HG03060 (cell line): ENCODE measurements around the gene MLLT11.

Source experiments
- ATAC-seq: cut with Tn5 transposase; IDR thresholded peaks from one replicate; pipeline ENCODE4 v1.9.1; 2021; ENCODE audit warnings: low read depth, moderate number of reproducible peaks; ENCODE audit not compliant: unreplicated experiment

The MLLT11 gene, protein sequence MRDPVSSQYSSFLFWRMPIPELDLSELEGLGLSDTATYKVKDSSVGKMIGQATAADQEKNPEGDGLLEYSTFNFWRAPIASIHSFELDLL

DNA sequence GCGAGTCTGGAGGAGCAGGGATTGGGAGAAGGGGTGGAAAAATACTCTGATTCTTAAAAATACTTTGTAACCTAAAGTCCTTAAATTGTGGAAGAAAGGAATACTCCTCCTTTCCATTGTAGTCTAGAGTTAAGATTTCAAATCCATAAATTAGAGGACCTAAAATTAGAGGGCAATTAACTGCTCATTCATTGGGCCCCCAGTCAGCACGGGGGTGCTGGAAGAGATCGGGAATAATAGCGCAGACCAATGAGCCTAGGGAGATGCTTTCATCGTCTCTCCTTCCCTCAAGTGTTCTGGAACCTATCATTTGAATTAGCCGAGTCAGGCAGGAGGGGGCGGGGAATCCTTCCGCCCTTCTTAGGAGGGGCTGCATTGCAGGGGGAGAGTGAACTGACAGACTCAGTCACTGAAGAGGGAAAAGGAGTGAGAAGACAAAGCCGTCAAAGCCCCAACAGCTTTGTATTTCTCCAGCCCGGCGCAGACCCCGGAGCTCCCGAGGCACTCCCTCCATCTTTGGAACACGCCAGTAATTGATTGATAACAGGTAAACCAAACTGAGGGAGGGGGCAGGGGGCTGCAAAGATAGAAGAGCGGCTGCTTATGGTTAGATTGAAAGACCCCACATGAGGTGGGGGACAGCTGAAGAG is at the start of gene MLLT11:
Gene MLLT11, plus strand, starts transcription at position 391 of the 650 bp plus-strand sequence. CDS start 6,828 bp downstream, outside the sequence.
- no peak for ATAC-seq

DNA sequence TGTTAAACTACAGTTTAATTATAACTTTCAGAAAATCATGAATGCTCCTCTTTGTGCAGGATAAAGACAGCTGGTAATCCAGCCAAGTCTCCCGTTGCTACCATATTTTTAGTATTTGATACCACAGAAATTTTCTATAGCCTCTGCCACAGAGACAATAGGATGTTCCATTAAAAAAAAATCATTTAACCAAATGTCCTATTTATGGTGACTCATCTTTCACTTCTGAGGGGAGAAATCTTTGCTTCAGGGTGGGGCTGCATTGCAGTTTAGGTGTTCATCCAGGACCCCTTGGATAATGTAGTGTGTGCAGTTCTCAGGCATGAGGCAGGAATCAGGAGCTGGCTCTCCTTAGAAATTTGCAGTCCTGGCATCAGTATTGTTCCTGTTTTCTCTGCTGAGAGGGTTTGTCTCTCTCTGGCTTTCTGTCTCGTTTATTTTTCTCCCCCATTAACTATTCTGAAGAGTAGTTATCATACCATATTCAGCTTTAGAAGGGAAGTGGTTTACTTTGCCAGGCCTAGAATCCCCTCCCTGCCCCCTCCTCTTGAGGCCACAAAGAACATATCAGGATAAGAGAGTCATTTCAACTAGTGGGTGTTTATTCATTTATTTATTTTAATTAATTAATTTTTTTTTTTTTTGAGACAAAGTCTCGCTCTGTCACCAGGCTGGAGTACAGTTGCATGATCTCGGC is 48.9 kb upstream of the MLLT11 start:
- ATAC-seq = no peak

DNA sequence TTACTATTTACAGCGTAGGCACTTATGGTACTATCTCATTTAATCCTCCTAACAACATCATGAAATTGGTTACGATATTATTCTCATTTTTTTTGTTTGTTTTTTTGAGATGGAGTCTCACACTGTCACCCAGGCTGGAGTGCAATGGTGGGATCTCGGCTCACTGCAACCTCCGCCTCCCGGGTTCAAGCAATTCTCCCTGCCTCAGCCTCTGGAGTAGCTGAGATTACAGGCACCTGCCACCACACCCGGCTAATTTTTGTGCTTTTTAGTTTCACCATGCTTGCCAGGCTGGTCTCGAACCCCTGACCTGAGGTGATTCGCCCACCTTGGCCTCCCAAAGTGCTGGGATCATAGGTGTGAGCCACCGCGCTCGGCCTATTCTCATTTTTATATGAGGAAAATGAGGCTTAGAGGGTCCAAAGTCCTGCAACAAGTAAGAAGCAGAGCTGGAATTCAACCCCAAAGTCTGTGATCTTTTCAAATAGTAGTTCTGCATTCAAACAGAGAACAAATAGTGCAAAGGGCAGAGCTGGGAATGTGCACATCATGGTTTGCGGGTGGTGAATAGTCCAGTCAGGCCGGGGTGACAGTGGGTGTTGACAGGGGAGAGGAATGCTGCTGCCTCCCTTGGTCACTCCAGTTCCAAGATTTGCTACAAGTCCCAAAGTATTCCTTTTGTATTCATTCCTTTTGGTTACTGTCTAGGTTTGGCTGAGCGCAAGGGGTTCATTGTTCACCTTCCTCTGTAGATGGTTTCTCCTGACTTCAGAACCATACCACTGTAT is 47.3 kb upstream of the MLLT11 start:
- ATAC-seq = no peak

DNA sequence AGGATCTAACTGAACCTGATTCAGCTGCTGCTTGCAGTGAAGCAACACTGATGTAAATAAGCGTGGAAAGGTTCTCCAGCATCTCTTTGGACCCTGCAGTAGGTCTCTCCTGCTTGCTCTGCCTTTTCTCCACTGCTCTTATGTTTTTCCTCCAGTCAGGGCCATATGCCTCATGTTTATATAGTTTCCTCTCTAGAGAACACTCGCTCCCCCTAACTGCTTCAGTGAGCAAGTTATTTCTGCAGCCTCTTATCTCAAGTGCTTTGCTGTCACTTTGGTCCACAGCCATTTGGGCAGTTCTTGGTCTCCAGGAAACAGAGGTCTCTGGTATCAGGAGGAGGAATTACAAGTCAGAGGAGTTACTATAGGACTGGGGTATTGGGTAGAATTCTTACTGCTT is 46.7 kb upstream of the MLLT11 start:
- no peak for ATAC-seq

DNA sequence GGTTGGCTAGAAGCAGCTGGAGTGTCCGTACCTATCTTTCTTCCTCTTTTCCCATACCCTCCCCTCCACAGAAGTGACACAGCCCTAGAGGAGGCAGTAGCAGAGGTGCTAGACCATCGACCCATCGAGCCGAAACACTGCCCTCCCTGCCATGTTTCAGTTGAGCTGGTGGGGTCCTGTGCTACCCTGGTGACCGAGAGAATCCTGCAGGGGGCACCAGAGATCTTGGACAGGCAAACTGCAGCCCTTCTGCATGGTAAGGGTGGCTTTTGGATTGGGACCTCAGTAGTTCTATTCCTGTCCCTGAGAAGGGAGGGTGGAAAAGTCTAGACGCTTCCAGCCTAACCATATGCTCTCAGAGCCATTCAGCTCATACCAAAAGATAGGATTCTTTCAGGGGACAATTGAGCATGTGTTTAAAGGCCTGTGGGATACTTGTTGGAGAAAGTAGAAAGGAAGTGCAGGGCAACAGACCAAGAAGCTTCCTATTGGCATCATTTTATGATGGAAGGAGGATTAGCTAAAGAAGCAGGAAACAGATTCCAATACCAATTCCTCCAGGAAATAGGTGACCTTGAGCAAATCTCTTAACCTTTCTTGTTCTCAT is 35.6 kb upstream of the MLLT11 start:
- no peak for ATAC-seq

DNA sequence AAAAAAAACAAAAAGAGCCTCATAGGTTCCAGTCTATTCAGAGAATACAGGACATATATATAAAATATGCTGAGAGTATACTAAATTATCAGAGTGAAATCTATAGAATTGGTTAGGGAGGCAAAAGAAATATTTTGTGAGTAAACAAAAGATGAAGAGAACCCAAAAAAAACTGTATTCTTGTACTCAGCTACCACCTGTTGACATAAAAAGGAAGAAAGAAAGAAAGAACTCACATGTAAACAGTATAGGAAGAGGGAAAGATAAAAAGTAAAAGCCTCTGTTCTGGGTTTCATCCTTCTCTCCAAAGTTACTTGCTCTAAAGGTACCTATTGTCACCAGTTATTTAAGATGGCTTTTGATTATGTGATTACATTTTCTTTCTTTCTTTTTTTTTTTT is 33.7 kb upstream of the MLLT11 start:
- ATAC-seq = no peak

DNA sequence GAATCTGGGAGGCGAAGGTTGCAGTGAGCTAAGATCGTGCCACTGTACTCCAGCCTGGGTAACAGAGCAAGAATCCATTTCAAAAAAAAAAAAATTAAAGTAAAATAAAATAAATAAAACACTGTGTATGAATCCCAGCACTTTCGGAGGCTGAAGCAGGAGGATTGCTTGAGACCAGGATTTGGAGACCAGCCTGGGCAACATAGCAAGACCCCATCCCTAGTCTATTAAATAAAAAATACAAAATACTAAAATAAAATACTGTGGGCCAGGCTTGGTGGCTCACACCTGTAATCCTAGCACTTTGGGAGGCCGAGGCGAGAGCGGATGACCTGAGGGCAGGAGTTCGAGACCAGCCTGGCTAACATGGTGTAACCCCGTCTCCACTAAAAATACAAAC is 28.0 kb upstream of the MLLT11 start:
- ATAC-seq = no peak

DNA sequence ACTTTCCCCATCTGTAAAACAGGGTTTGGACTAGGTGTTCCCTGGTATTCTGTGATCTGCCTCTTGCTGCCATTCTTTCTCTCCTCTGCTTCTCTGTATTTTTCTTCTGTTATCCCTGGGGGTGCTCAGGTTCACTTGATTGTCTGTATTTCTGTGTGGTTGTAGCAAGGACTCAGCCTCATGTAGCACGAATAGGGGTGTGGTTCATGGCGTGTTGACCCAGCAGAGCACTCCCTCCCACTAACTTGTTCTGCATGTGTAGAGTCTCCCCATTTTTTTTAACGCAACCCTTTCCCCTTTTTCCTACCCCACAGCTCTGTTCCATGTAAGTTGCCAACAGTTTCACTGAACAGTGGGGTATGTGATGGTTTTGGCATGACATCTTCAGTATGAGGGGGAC is 25.0 kb upstream of the MLLT11 start:
- no peak for ATAC-seq

DNA sequence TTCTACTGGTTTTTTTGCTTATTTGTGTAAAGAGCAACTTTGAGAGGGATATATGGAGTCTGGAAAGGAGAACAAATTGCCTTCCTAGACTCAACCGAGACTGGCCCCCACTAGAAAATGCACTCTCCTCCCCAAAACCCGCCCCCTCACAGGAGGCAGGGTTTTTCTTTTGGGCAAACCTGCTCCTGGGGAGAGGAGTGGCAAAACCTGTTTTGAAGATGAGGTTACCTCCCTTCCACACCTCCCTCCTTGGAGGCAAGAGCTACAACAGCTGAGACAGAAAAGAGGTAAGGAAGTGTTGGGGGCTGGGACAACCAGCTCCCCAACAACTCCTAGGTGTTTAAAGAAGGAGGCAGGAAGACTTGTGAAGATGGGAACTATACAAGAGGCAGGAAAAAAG is 23.8 kb upstream of the MLLT11 start, which contains the start of gene BNIPL:
Gene BNIPL, plus strand, starts transcription at position 231 of the 400 bp plus-strand sequence. Its CDS starts 140 bp downstream, at position 371.
- ATAC-seq = no peak

- ATAC-seq = no peak
Observed at GRCh38 chr1:151037032-151037431, 23.2 kb upstream of the MLLT11 start.

GRCh38 chr1:151039521-151039920 is 20.7 kb upstream of the MLLT11 start:
- no peak for ATAC-seq

DNA sequence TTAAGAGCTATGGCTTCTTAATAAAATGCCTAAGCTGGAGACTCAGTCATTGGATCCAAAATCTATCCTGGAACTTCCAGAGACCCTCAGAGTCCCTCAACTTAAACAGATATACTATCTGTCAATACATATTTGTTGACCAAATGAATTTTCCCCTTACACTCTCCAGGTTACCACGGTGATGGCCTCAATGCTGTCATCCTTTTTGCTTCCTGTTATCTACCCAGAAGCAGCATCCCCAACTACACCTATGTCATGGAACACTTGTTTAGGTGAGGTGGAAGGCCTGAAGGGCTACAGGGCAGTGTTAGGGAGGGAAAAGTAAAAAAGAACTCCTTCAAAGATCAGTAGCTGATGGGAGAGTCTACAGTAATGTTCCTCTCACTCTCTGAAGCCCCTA is 17.0 kb upstream of the MLLT11 start:
- no peak for ATAC-seq

DNA sequence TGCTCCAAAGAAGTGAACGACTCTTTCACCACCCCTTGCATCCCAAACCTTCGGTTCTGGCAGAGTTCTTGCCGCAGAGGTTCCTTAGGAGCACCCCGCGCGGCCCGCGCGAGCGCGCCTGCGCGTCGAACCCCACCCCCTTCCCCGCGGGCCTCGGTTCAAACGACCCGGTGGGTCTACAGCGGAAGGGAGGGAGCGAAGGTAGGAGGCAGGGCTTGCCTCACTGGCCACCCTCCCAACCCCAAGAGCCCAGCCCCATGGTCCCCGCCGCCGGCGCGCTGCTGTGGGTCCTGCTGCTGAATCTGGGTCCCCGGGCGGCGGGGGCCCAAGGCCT is 12.6 kb upstream of the MLLT11 start, which contains the start of gene C1orf56:
Gene C1orf56, plus strand, starts transcription at position 161 of the 334 bp plus-strand sequence. Its CDS starts 97 bp downstream, at position 258.
- no peak for ATAC-seq

GRCh38 chr1:151047925-151048644 is 12.1 kb upstream of the MLLT11 start:
- no peak for ATAC-seq

DNA sequence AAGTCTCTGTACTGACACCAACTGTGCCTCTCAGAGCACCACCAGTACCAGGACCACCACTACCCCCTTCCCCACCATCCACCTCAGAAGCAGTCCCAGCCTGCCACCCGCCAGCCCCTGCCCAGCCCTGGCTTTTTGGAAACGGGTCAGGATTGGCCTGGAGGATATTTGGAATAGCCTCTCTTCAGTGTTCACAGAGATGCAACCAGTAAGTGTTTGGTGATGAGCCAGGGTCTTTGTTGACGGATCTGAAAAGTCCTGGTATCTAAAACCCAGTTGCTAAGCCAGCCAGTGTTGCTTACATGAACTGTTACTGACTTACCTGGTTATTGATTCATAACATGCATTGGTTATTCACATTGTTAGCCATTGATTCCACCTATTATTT is 11.6 kb upstream of the MLLT11 start:
- no peak for ATAC-seq

- ATAC-seq = no peak
Observed at GRCh38 chr1:151049458-151049857, 10.7 kb upstream of the MLLT11 start.

DNA sequence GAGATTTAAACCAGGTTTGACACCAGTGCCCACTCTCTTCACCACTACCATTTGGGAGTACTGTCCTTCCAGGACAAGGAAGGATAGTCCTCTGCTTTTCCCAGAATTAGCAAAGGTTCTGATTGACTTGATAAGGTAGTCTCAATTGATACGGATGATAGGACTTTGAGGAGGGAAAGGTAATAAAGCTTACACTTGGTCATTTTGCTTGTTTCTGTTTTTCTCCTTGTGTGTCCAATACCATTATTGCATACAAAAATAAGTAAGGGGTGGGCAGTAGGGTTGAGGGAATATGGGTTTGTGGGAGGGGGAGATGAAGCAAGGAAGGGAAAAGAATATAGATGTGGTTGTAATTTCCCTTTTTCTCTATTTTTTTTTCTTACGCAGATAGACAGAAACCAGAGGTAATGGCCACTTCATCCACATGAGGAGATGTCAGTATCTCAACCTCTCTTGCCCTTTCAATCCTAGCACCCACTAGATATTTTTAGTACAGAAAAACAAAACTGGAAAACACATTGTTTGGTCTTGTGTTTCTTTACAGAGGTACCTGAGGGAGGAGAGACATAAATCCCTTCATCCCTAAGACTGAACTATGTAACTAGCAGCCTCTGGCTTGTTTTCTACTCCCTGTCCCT is 10.0 kb upstream of the MLLT11 start:
- ATAC-seq = no peak

DNA sequence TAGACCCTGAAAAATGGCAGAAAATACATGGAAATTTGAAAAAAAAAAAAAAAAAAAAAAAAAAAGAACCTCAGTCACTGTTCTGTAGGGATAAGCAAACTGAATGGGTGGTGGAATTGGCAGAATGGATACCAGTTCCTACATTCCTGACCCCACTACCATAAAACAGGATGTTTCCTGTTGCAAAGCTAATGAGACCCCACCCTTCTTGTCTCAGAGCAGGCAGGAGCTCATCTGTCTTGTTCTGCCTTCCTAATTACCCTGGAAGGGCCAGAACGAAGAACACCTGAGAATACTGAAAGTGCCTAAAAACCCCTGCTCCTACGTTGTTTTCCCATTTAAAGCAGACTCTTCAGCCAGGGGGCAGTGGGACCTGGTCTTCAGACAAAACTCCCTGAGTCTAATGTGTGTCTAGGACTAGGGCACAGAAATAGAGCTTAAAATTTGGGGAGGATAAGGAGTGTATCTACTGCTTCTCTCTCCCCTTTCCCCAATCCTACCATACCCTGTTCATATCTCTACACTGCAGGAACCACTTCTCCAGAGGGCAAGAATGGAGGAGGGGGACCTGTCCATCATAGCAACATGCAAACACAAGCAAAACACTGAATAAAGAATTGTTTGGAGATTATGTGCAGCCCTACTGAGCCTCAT is 8.7 kb upstream of the MLLT11 start:
- no peak for ATAC-seq

DNA sequence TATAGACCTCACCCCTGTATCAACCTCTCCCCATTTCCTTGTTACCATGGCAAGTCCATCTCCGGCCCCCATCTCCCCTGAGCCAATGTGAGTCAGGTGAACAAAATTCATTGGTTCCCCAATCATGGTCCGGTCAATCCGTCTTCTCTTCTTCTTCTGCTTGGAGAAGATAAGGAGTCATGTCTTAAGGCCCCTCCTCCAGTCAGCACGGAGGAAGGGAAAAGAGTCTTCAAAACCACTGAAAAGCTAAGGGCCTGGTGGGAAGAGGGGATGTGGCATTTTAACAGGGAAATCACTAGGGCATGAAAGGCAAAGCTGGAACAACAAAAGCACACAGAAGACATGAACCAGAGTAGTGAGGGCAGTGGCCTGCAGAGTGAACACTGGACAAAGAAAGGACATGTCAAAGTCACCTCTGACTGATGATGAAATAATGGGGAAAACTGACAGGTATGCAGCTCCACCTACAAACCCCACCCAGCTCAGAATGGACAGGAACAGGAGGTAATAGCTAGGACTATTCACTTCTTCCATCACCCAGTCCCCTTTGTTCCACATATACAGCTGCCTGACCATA is 5.1 kb upstream of the MLLT11 start:
- ATAC-seq = no peak
